ENCODE data around the gene EN1. TPM values are rescaled to one million over a fixed set of nuclear protein-coding genes. Genes with fewer than 3 reads are reported as not detected.
A peak's percentile ranks its signal among the peaks of the same experiment; 100 is the strongest.

EN1 gene
- polyA plus RNA-seq, 3 donors from 2014 or later = not detected

DNA sequence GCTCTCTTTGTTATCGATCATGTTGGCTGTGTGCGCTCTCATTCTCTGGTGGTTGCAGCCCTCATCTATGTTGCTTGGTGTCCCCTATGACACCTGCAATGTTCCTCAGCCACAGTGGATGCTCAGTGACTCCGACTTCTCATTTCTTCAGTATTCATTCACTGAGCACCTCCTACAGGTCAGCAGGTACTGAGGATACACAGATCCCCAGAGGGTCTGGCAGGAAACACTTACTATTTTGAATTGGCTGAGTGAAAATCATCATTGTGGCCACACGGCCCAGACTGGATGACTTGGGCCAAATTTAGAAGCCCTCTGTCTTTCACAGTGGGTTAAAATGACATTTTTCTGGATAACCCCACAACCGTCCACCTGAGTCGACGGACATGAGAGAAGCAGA, 32.1 kb downstream of the EN1 start:
- Mint-ChIP-seq H3K4me3 (no peak overlapping the region), H3K36me3 (no peaks in the 10 kb centered on the region), H3K9me3 (no peaks in the 10 kb centered on the region), H3K27ac (no peak overlapping the region), H3K27me3 (ENCODE audit: low read depth in 3 of 3) (peaks cover 6 to 15% (median 12%) of the 10 kb centered on the region in 3 donors), H3K4me1 (no peaks in the 10 kb centered on the region)
- no peak for DNase-seq

- Mint-ChIP-seq H3K9me3 (no peaks in the 10 kb centered on the region), H3K27me3 (ENCODE audit: low read depth in 3 of 3) (peaks cover 10 to 21% (median 11%) of the 10 kb centered on the region in 3 donors), H3K36me3 (no peaks in the 10 kb centered on the region), H3K4me3 (no peak overlapping the region), H3K27ac (no peak overlapping the region), H3K4me1 (no peaks in the 10 kb centered on the region)
- no peak for DNase-seq
Observed at GRCh38 chr2:118814368-118814767, 33.1 kb downstream of the EN1 start.

GRCh38 chr2:118813601-118814339, 33.7 kb downstream of the EN1 start:
- Mint-ChIP-seq H3K4me3 (no peak overlapping the region), H3K4me1 (no peaks in the 10 kb centered on the region), H3K27ac (no peak overlapping the region), H3K9me3 (no peaks in the 10 kb centered on the region), H3K27me3 (ENCODE audit: low read depth in 3 of 3) (peaks cover 8 to 23% (median 10%) of the 10 kb centered on the region in 3 donors), H3K36me3 (no peaks in the 10 kb centered on the region)
- DNase-seq = no peak

DNA sequence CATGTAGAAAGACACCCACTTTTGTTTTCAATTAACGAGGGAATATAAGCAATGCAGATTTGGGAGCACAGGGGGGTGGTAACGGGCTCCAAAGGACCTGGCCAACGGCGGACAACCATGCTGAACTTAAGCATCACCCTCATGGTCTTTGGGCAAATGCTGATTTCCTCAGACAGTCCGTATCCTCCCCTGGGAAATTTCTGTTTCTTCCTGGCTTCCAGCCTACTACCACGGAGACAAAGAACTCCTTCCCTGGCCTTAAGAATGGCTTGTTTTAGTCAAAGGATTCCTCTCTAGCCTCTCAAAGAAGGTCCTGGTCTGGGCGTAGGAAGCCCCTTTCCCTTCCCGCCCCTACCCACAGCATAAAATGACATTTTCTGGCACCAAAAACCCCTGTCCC, 34.3 kb downstream of the EN1 start:
- Mint-ChIP-seq H3K27me3 (ENCODE audit: low read depth in 3 of 3) (peaks cover 6 to 20% (median 8%) of the 10 kb centered on the region in 3 donors), H3K27ac (no peak overlapping the region)

DNA sequence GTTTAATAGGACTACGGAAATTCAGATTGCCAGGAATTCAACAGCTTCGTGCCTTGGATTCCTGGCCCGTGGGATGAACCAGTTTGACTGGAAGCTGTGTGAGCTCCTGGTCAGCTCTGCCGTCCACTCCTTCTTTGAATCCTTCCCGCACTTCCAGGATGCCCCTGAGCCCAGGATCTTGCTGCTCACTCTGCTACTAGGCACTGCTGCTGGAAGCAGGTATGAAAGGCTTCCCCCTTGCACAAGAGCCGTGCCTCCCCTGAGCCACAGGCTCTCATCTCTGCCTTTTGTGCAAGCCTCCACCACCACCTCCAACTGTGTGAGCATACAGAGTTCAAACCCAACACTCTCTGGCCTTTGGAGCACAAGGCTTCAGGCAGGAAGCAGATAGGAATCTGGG, 34.9 kb downstream of the EN1 start:
- H3K36me3 Mint-ChIP-seq = no peaks in the 10 kb centered on the region
- no peak overlapping the region for H3K4me3 Mint-ChIP-seq
- no peak for DNase-seq
- H3K27ac Mint-ChIP-seq = no peak overlapping the region
- no peaks in the 10 kb centered on the region for H3K4me1 Mint-ChIP-seq
- H3K27me3 Mint-ChIP-seq (ENCODE audit: low read depth in 3 of 3) = peaks cover 11 to 21% (median 12%) of the 10 kb centered on the region in 3 donors
- no peaks in the 10 kb centered on the region for H3K9me3 Mint-ChIP-seq

More for the DNA sequence above, 34.3 kb downstream of the EN1 start:
- Mint-ChIP-seq H3K4me1 (no peaks in the 10 kb centered on the region), H3K36me3 (no peaks in the 10 kb centered on the region), H3K9me3 (no peaks in the 10 kb centered on the region), H3K4me3 (no peak overlapping the region)
- DNase-seq = no peak

DNA sequence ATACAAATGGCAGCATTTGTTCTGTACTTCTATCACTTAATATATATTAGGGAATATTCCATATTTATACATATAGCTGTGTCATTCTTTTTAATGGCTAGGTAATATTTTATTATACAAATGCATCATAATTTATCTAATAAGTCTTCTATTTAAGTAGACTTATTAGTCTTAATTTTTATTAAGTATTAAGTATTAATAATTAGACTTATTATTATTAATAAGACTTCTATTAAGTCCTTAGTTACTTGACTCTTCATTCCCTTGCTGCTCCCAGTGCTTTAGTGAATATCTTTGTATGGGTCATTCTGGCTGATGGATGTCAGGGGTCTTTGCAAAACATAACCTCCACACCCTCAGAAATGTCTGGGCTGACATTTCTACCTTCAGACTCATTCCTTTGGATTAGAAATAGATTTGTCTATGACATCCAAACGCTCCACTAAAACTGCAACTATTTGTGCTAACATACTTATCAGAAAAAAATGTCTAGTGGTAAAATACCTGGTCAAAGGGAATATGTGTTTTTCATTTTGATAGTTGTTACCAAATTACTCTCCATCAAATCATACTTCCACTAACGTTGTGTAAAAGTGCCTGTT, 35.8 kb downstream of the EN1 start:
- no peak for DNase-seq
- peaks cover 15 to 25% (median 15%) of the 10 kb centered on the region in 3 donors for H3K27me3 Mint-ChIP-seq (ENCODE audit: low read depth in 3 of 3)

GRCh38 chr2:118810766-118811165, 36.7 kb downstream of the EN1 start:
- no peak overlapping the region for H3K4me3 Mint-ChIP-seq
- H3K27ac Mint-ChIP-seq = no peak overlapping the region
- no peaks in the 10 kb centered on the region for H3K4me1 Mint-ChIP-seq
- DNase-seq = no peak
- peaks cover 0 to 4% (median 0%) of the 10 kb centered on the region in 3 donors for H3K36me3 Mint-ChIP-seq
- peaks cover 15 to 22% (median 15%) of the 10 kb centered on the region in 3 donors for H3K27me3 Mint-ChIP-seq (ENCODE audit: low read depth in 3 of 3)
- peaks cover 0 to 3% (median 0%) of the 10 kb centered on the region in 6 donors for H3K9me3 Mint-ChIP-seq

More for the DNA sequence above, 35.8 kb downstream of the EN1 start:
- Mint-ChIP-seq H3K4me1 (no peaks in the 10 kb centered on the region), H3K9me3 (no peaks in the 10 kb centered on the region), H3K36me3 (no peaks in the 10 kb centered on the region), H3K4me3 (no peak overlapping the region), H3K27ac (no peak overlapping the region)

- Mint-ChIP-seq H3K4me1 (no peaks in the 10 kb centered on the region), H3K4me3 (no peak overlapping the region), H3K9me3 (peaks cover 0 to 3% (median 0%) of the 10 kb centered on the region in 6 donors), H3K27me3 (ENCODE audit: low read depth in 3 of 3) (peaks cover 15 to 19% (median 15%) of the 10 kb centered on the region in 3 donors), H3K27ac (no peak overlapping the region), H3K36me3 (peaks cover 0 to 4% (median 0%) of the 10 kb centered on the region in 3 donors)
- no peak for DNase-seq
Observed at GRCh38 chr2:118808429-118808809, 39.0 kb downstream of the EN1 start.

DNA sequence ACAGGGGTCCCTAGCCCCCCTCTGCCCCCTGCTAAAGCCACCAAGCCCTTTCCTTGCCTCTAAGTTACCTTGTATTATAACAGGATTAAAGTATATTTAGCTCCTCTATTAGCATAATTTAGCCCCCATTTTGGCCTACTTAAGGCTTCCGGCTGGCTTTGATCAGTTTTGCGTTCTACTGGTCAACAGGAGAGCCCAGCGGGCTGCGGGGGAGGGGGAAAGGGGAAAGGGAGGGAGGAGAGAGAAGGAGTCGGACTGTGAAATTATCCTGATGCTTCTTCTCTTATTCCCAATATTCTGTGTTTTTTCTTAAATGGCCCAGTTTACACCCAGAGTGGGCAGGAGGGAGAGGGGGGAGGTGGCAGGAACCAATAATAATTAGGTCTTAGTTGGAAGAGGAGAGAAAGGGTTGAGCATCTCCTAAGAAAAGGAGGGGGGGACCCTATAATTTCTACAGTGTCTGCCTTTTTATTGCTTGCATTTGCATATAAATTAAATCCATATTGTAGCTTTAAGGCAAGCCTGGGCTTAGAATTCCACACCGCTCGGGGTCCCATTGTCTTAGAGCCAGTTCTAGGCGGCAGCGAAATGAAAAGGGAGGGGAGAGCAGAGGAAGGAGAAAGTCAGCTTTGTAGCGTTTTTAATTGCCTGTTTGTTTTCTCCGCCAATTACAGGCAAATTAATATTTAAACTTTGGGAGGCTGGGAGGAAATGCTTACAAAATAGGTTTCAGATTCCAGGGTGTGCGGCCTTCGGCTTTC, 39.6 kb downstream of the EN1 start:
- peaks cover 0 to 4% (median 0%) of the 10 kb centered on the region in 3 donors for H3K36me3 Mint-ChIP-seq
- no peak for DNase-seq
- no peak overlapping the region for H3K27ac Mint-ChIP-seq
- peaks cover 15 to 24% (median 17%) of the 10 kb centered on the region in 3 donors for H3K27me3 Mint-ChIP-seq (ENCODE audit: low read depth in 3 of 3)
- H3K4me3 Mint-ChIP-seq = peak overlapping the region in 1 of 5 donors; percentile 18
- no peaks in the 10 kb centered on the region for H3K4me1 Mint-ChIP-seq
- H3K9me3 Mint-ChIP-seq = peaks cover 0 to 3% (median 0%) of the 10 kb centered on the region in 6 donors

DNA sequence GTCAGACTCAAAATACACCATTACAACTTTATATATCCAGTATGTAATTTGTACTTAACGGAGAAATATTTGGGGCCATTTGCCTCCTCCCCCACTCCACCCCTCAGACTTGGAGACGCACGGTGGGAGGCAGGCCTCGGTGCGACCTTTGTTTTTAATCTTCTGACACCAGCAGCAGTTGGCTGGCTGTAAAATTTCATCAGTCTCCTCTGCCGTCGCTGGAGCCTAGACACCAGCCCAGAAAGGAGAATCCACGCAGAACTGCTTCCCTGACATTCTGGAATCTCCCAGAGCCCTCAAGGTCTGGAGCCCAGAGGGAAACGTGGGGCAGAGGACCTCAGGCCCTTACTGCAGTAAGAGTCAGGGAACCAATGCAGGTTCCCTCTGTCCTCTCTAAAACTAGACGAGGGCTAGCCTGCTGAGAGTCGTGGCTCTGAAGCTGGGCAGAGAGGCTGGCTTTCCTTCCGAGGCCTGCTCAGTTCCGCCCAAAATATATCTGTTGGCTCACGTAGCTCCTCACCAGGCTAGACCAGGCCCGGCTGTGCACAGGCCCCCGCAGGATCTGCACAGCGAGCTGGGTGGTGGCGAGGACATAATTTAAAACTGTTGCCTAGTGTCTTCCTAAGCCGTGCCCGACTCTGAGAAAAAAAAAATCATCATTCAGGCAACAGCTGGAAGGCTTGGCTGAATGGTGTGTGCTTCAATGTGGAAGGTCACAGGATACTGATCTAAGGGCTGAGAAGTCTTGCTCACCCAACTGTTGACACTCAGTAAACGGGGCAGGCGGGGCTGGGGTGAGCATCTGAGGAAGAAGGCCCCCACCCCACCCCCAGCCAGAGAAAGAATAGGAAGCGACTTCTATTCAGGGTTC, 40.4 kb downstream of the EN1 start:
- H3K27ac Mint-ChIP-seq = no peak overlapping the region
- no peak for DNase-seq
- H3K36me3 Mint-ChIP-seq = peaks cover 0 to 4% (median 0%) of the 10 kb centered on the region in 3 donors
- peaks cover 0 to 3% (median 0%) of the 10 kb centered on the region in 6 donors for H3K9me3 Mint-ChIP-seq
- peaks cover 15 to 24% (median 17%) of the 10 kb centered on the region in 3 donors for H3K27me3 Mint-ChIP-seq (ENCODE audit: low read depth in 3 of 3)
- H3K4me3 Mint-ChIP-seq = peak overlapping the region in 1 of 5 donors; percentile 14
- H3K4me1 Mint-ChIP-seq = no peaks in the 10 kb centered on the region

- Mint-ChIP-seq H3K4me1 (no peaks in the 10 kb centered on the region), H3K27me3 (ENCODE audit: low read depth in 3 of 3) (peaks cover 12 to 24% (median 12%) of the 10 kb centered on the region in 3 donors), H3K9me3 (peaks cover 0 to 3% (median 0%) of the 10 kb centered on the region in 6 donors), H3K27ac (no peak overlapping the region), H3K4me3 (no peak overlapping the region), H3K36me3 (peaks cover 0 to 4% (median 0%) of the 10 kb centered on the region in 3 donors)
- no peak for DNase-seq
Observed at GRCh38 chr2:118805064-118805690, 42.3 kb downstream of the EN1 start.

GRCh38 chr2:118803012-118803411, 44.4 kb downstream of the EN1 start:
- H3K36me3 Mint-ChIP-seq = peaks cover 0 to 4% (median 0%) of the 10 kb centered on the region in 3 donors
- peaks cover 0 to 3% (median 0%) of the 10 kb centered on the region in 6 donors for H3K9me3 Mint-ChIP-seq
- H3K27me3 Mint-ChIP-seq (ENCODE audit: low read depth in 3 of 3) = peaks cover 8 to 12% (median 12%) of the 10 kb centered on the region in 3 donors
- H3K27ac Mint-ChIP-seq = no peak overlapping the region
- no peak overlapping the region for H3K4me3 Mint-ChIP-seq
- no peak for DNase-seq
- no peaks in the 10 kb centered on the region for H3K4me1 Mint-ChIP-seq

GRCh38 chr2:118801151-118801550, 46.3 kb downstream of the EN1 start:
- no peaks in the 10 kb centered on the region for H3K36me3 Mint-ChIP-seq
- H3K27ac Mint-ChIP-seq = no peak overlapping the region
- no peak for DNase-seq
- H3K27me3 Mint-ChIP-seq (ENCODE audit: low read depth in 3 of 3) = peaks cover 2 to 7% (median 5%) of the 10 kb centered on the region in 3 donors
- H3K4me1 Mint-ChIP-seq = no peaks in the 10 kb centered on the region
- H3K4me3 Mint-ChIP-seq = no peak overlapping the region
- H3K9me3 Mint-ChIP-seq = no peaks in the 10 kb centered on the region

Measured in immature natural killer cell (primary cell).